ENCODE data around the gene OPCML. TPM values are rescaled to one million over a fixed set of nuclear protein-coding genes. Genes with fewer than 3 reads are reported as not detected.

OPCML gene
- polyA plus RNA-seq, 3 donors: not detected

DNA sequence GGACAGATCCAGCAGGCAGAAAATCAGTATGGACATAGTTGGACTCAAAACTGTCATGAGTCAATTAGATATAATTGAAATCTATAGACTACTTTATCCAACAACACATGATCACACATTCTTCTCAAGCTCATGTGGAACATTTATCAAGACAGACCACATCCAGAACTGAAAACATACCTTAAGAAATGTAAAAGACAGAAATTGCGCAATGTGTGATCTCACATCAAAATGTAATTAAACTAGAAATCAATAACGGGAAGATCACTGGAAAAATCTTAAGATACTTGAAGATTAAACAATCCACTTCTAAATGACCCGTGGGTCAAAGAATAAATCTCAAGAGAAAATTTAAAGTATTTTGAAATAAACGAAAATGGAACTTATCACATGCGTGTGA is 435.3 kb downstream of the OPCML start:
- no peak overlapping the region for H3K27ac ChIP-seq (ENCODE audit: low read depth in 1 of 2, low read length in 2 of 2)
- DNase-seq: no peak
- no peaks in the 10 kb centered on the region for H3K36me3 ChIP-seq (replicated peaks in 1 of 2; ENCODE audit: control insufficient read depth in 1 of 2, insufficient read depth in 2 of 2, low read length in 2 of 2)
- intact Hi-C loops (cut with micrococcal nuclease): no loop called here
- no peak overlapping the region for H3K4me3 ChIP-seq (replicated peaks in 1 of 3; ENCODE audit: low read depth in 2 of 3, low read length in 3 of 3)
- no peak overlapping the region for H3K4me2 ChIP-seq (replicated peaks; ENCODE audit: extremely low read depth, low read length, poor library complexity, severe bottlenecking)
- Mint-ChIP-seq H3K4me1 (no peaks in the 10 kb centered on the region), H3K27ac (no peak overlapping the region), H3K9me3 (peaks cover 0 to 5% (median 0%) of the 10 kb centered on the region in 7 donors), H3K27me3 (ENCODE audit: low read depth in 3 of 3) (peaks cover 2 to 5% (median 3%) of the 10 kb centered on the region in 3 donors), H3K4me3 (no peak overlapping the region), H3K36me3 (no peaks in the 10 kb centered on the region)
- no peaks in the 10 kb centered on the region for H4K20me1 ChIP-seq (ENCODE audit: insufficient read depth, low read length)
- H3K4me1 ChIP-seq (ENCODE audit: control insufficient read depth in 1 of 2, insufficient read depth in 2 of 2, low read length in 2 of 2): no peaks in the 10 kb centered on the region
- H3K27me3 ChIP-seq (ENCODE audit: control insufficient read depth in 2 of 2, insufficient read depth in 2 of 2, low read length in 2 of 2): no peaks in the 10 kb centered on the region
- H3K9ac ChIP-seq (ENCODE audit: insufficient read depth, low read length, poor library complexity, severe bottlenecking): no peak overlapping the region
- no peak overlapping the region for H2AFZ ChIP-seq (ENCODE audit: insufficient read depth, low read depth, low read length, poor library complexity, severe bottlenecking)
- H3K9me3 ChIP-seq (replicated peaks in 1 of 2; ENCODE audit: control insufficient read depth in 1 of 2, insufficient read depth in 1 of 2, low read length in 2 of 2): no peaks in the 10 kb centered on the region
- TF ChIP-seq, protein P1, sequence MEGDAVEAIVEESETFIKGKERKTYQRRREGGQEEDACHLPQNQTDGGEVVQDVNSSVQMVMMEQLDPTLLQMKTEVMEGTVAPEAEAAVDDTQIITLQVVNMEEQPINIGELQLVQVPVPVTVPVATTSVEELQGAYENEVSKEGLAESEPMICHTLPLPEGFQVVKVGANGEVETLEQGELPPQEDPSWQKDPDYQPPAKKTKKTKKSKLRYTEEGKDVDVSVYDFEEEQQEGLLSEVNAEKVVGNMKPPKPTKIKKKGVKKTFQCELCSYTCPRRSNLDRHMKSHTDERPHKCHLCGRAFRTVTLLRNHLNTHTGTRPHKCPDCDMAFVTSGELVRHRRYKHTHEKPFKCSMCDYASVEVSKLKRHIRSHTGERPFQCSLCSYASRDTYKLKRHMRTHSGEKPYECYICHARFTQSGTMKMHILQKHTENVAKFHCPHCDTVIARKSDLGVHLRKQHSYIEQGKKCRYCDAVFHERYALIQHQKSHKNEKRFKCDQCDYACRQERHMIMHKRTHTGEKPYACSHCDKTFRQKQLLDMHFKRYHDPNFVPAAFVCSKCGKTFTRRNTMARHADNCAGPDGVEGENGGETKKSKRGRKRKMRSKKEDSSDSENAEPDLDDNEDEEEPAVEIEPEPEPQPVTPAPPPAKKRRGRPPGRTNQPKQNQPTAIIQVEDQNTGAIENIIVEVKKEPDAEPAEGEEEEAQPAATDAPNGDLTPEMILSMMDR (IDR thresholded peaks at IDR 0.05): no peak
- no peaks in the 10 kb centered on the region for H3K79me2 ChIP-seq (ENCODE audit: insufficient read depth, low read length)
- no CpG with 5 or more reads among the region's 5 CpGs for WGBS (ENCODE audit: insufficient coverage)

DNA sequence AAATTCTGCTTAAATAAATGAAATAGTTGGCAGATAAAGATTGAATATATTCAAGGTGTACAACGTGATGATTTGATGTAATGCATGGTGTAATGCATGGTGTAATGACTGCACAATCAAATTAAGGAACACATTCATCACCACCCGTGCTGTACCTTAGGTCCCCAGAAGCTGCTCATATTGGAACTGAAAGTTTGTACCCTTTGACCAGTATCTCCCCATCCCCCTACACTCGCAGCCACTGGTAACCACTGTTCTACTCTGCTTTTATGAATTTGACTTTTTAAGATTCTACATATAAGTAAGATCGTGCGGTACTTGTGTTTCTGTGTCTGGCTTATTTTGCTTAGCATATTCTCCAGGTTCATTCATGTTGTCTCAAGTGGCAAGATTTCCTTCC is 445.8 kb downstream of the OPCML start:
- TF ChIP-seq, protein P1 (IDR thresholded peaks at IDR 0.05): no peak
- no peak overlapping the region for H3K9ac ChIP-seq (ENCODE audit: insufficient read depth, low read length, poor library complexity, severe bottlenecking)
- Mint-ChIP-seq H3K27me3 (ENCODE audit: low read depth in 3 of 3) (peaks cover 14 to 33% (median 25%) of the 10 kb centered on the region in 3 donors), H3K4me3 (peak overlapping the region in 1 of 2 donors; percentile 5), H3K9me3 (peaks cover 0 to 3% (median 0%) of the 10 kb centered on the region in 7 donors), H3K27ac (no peak overlapping the region), H3K36me3 (no peaks in the 10 kb centered on the region), H3K4me1 (peaks cover 3% of the 10 kb centered on the region)
- no peaks in the 10 kb centered on the region for H3K79me2 ChIP-seq (ENCODE audit: insufficient read depth, low read length)
- no CpG with 5 or more reads among the region's 5 CpGs for WGBS (ENCODE audit: insufficient coverage)
- H3K27ac ChIP-seq (ENCODE audit: low read depth in 1 of 2, low read length in 2 of 2): no peak overlapping the region
- no peaks in the 10 kb centered on the region for H3K36me3 ChIP-seq (replicated peaks in 1 of 2; ENCODE audit: control insufficient read depth in 1 of 2, insufficient read depth in 2 of 2, low read length in 2 of 2)
- no peaks in the 10 kb centered on the region for H4K20me1 ChIP-seq (ENCODE audit: insufficient read depth, low read length)
- intact Hi-C loops (cut with micrococcal nuclease): no loop called here
- peaks cover 5 to 11% of the 10 kb centered on the region in 2 donors for H3K4me1 ChIP-seq (ENCODE audit: control insufficient read depth in 1 of 2, insufficient read depth in 2 of 2, low read length in 2 of 2)
- H2AFZ ChIP-seq (ENCODE audit: insufficient read depth, low read depth, low read length, poor library complexity, severe bottlenecking): no peak overlapping the region
- DNase-seq: no peak
- peaks cover 10 to 24% of the 10 kb centered on the region in 2 donors for H3K27me3 ChIP-seq (ENCODE audit: control insufficient read depth in 2 of 2, insufficient read depth in 2 of 2, low read length in 2 of 2)
- H3K9me3 ChIP-seq (replicated peaks in 1 of 2; ENCODE audit: control insufficient read depth in 1 of 2, insufficient read depth in 1 of 2, low read length in 2 of 2): no peaks in the 10 kb centered on the region
- H3K4me2 ChIP-seq (replicated peaks; ENCODE audit: extremely low read depth, low read length, poor library complexity, severe bottlenecking): no peak overlapping the region
- H3K4me3 ChIP-seq (replicated peaks in 1 of 3; ENCODE audit: low read depth in 2 of 3, low read length in 3 of 3): no peak overlapping the region
